HTR-8/SVneo (cell line): Measurements from ENCODE around the gene GRIN3B.

Experiments used
- DNase-seq: peaks from one replicate; pipeline ENCODE4 v3.0.0; 2011; ENCODE audit warnings: low spot score, mixed read lengths; ENCODE audit not compliant: insufficient read length
- FAIRE-seq: peaks from 2 replicates; lab custom pipeline; 2011; peaks lifted over from hg19 to GRCh38; lab: Jason Lieb, UNC

The GRIN3B gene

DNA sequence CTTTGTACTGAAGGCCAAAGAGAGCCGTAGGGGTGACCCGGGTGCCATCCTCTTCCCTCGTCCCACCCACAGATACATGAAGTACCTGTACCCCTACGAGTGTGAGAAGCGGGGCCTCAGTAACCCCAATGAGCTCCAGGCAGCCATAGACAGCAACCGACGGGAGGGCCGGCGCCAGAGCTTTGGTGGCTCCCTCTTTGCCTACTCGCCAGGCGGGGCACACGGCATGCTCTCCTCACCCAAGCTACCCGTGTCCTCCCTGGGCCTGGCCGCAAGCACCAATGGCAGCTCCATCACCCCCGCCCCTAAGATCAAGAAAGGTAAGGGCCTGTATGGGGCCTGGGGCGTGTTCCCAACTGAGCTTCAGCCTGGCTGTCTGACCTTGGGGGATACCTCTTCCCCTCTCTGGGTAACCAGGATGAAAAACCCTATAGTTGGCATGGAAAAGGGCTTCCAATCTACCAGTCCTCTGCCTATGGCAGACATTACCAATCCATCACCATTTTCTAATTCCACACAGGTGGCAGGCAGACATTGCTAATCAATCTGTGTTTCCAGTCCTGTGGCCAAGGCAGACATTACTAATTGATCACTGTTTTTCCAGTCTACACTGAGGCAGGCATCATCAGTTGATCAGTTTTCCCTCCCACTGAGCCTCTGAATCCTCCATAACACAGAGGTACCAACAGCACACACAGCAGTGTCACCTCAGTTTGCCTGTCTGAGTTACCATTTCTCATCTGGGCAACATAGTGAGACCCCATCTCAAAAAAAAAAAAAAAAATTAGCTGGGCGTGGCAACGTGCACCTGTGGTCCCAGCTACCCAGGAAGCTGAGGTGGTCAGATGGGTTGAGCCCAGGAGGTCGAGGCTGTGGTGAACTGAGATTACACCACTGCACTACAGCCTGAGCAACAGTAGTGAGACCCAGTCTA lies 35.2 kb upstream of the GRIN3B start:
- DNase-seq (no peak), FAIRE-seq (no peak)

DNA sequence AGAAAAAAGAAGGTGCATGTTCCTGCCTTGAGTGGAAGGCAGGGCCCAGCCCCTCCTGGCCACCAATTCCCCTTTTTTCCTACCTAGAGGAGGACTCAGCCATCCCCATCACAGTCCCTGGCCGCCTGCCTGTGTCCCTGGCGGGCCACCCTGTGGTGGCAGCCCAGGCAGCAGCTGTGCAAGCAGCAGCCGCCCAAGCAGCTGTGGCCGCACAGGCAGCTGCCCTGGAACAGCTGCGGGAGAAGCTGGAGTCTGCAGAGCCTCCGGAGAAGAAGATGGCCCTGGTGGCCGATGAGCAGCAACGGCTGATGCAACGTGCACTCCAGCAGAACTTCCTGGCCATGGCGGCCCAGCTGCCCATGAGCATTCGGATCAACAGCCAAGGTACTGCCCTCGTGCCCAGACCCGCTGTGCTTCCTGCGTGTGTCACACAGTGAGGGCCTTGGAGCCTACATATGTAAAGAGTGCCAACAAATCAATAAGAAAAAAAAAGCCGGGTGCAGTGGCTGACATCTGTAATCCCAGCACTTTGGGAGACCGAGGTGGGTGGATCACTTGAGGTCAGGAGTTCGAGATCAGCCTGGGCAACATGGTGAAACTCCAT lies 33.6 kb upstream of the GRIN3B start:
- no peak for FAIRE-seq
- no peak for DNase-seq

DNA sequence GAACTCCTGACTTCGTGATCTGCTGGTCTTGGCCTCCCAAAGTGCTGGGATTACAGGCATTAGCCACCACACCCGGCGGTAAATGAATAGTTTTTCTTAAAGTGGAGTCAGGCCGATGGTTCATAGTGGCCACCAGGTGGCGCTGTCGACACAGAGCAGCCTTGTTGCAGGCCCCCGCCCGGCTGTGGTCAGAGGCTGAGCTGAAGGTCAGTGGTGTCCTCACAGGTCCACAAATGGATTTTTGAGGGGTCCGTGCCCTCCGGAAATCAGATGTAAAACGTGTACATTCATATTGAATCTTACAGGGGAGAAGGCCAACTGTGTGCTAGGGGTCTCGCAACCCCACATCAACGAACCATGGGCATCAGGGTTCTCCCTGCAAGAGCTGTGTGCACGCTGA lies 29.5 kb upstream of the GRIN3B start:
- DNase-seq (no peak), FAIRE-seq (no peak)

DNA sequence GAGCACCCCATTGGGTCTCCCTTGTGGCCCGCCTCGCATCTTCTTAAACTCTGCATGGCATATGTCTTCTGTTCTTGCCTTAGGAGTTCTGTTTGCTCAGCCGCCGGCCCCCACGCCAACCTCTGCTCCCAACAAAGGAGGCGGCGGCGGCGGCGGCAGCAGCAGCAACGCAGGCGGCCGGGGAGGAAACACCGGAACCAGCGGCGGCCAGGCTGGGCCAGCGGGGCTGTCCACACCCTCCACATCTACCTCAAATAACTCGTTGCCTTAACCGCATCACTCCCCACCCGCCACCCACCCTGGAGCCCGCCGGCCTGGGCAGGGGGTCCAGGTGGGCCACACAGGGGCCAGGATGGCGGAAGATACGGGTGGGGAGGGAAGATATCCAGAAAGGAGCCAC lies 28.4 kb upstream of the GRIN3B start:
- FAIRE-seq, result no peak
- DNase-seq, result no peak

DNA sequence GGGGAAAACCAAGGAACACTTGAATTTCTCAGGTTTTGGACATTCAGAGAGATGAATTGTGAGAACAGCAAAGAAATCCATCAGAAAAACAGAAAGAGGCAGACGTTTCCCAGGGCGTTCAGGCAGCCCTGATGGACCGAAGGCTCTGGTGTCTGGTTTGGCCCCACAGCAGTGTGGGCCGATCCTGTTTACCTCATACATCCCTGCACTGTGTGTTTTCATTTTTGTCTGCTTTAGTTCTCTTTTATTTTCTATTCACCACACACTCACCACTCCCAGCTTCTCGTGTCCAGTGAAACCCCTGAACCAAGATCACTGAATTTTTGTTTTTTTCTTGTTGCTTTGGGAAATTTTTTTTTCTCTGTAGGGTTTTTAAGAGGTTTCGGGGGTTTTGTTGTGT lies 27.9 kb upstream of the GRIN3B start:
- FAIRE-seq (no peak), DNase-seq (no peak)

DNA sequence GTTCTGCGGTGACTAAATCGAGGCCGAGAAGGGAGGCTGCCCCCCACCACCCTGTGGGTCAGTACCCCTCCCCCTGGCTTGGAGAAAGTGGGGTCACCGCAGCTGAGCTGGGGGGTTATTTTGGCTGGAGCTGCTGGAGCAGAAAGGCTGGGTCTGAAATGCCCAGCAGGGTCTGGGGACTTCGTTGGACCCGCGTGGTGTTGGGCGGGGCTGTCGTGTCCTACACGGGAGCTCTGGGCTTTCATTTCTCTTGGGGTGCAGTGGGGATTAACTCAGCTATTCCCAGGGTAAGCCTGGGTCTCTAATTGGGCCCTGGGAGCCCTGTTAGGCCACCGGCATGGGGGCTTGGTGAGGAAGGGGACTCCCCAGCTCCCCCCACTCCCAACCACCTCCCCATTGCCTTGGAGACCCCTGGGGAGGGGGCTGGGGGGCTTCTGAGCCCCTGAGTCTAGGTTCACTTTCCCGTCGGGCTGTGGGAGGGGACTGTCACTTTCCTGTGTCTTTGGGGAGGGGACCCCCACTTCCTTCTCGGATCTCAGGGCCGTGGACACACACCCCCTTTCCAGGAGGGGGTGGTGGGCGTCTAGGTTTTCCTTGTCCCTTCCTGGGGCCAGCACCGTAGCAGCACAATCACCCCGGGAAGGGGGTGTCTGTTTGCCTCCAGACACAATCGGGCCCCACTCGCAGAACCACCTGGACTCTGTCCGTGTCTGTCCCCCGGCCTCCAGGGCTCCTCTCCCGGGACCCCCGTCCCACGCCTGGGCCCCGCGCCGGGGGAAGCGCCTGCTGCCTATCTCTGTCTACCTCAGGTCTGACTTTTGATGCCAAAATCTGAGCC lies 26.3 kb upstream of the GRIN3B start:
- no peak for DNase-seq
- FAIRE-seq, result no peak

DNA sequence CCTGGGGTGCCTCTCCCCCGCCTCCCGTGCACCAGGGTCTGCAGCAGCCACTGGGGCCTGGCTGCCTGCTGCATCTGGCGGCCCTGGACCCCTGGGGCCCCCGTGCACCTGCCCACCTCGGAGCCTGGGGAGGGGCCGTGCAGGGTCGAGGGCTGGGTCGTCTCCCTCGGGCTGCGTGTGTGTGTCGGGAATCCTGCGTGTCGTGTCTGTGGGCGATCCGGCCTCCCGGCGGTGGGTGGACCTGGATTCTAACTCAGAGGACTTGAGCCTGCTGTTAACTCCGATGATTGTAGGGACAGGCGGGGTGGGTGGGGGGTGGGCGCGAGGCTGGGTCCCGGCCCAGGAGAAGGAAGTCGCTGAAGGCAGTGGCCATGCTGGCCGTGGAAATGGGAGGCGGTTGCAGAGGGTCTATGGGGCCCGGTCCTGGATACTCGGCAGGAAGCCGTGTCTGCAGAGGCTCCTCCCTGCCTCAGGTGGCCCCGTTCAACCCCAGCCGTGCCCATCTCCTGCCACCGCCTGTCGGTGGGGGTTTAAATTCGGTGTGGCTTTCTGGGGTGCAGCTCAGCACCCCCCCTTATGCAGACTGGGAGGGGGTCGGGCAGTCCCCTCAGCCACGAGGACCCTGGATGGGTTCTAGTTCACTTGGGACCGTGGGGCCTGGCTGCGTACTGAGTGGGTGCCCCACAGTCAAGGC lies 25.5 kb upstream of the GRIN3B start:
- no peak for DNase-seq
- no peak for FAIRE-seq

DNA sequence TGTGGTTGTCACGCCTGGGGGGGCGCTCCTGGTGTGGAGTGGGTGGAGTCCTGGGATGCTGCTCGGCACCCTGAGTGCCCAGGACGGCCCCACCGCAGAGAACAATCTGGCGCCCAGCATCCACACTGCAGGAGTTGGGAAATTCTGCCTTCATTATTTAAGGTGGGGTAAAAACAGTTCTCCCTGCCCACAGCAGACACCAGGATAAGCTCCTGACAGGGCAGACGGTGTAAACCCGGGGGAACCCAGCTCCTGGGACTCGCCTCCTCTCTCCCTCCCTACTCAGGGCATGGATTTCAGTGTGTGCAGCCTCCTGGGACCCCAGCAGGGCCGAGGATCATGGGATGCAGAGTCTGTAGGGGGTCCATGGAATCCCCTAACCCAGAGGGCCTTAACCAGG lies 23.7 kb upstream of the GRIN3B start:
- DNase-seq (no peak), FAIRE-seq (no peak)

DNA sequence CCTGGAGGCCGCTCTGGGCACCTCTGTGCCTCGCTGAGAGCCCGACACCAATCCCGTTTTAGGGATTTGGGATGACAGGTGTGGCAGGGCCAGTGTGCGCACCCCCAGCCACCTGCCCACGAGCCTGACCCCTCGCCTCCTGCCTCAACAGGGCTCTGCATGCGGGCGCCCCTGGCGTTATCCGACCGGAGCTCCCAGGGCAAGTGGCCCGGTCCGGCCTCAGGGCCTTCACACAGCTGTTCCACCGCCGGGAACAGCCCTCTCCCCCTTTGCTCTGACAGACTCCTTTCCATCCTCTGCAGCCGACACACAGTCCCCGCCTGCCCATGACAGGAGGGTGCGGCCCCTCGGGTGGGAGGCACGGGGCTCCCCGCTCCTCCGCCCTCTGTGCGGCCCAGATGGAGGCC lies 23.2 kb upstream of the GRIN3B start:
- FAIRE-seq, result no peak

DNA sequence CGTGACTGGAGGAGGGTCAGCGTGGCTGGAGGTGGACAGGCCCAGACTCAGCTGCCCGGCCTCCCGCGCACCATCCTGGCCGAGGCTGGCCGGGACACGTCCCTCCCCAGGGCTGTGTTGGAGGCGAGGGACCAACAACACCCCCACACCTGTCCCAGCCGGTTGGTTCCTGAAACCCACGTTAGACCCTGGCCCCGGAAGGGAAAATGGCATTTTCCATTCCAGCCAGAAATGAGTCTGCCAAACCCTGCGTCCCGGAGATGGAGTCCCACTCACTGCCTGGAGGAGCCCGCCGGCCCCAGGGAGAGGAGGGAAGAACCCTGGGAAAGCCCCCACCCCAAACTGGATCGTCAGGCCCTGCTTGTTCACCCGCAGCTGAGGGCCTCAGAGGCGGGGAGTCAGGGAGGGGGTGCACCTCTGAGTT lies 20.9 kb upstream of the GRIN3B start:
- DNase-seq, result no peak
- FAIRE-seq, result no peak

More for the DNA sequence above, 23.2 kb upstream of the GRIN3B start:
- DNase-seq, result no peak

DNA sequence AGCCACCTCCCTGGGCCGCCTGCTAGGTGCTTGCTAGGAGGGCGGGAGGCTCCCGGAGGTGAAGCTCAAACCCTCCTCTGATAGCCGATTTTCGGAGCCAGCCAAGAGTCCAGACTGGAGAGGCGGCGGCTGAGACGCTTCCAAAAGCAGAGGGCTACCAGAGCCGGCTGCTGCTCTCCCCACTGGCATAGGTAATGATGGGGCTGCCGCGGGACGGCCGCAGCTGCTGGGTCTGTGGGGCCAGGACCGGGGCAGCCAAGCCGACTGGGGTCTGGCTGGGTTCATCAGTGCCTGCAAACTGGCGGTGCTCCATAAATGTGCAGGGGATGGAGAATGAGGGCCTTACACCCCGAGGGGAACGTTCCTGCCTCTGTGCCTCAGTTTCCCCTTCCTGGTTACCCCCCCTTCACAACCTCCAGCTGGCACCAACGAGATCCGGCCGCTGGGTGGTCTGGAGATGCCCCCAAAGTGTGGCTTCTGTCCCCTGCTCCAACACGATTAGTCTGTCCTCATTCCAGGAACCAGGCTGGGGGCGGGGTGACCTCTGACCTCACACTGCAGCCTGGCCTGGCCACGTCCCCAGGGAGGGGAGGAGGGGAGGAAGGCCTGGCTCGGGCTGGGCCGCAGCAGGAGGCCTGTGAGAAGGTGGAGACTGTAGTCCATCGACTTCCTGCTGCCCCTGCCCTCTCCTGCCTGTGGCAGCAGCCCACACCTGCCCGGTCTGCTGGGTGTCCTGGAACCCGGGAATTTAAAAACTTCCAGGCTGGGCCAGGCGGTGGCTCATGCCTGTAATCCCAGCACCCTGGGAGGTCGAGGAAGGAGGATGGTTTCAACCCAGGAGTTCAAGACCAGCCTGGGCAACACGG lies 19.9 kb upstream of the GRIN3B start:
- no peak for DNase-seq
- no peak for FAIRE-seq

DNA sequence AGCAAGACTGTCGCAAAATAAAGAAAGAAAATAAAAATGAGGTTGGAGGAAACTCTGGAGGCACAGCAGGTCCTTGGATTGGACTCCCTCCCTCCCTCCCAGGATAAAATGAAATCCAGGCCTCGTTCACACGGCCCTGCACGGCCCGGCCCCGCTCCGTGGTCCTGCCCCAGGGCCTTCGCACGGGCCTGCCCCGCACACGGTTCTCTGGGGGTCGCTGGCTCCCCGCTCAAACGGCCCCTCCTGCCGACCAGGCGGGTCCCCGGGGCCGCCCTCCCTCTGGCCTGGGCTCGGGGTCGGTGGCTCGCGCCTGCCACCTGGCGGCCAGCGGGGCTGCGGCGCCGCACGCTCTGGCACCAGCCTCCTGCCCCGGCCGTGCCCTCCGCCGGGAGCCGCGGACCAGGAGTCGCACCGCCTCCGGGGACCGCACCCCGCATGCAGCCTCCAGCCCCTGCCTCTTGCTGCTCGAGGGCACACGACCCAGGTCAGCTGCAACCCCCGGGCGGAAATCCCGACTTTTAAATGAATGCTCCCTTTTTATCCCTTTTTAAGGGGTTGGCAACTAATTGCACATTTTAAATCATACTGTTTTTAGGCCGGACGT lies 17.6 kb upstream of the GRIN3B start:
- DNase-seq (peak; percentile 86), FAIRE-seq (no peak)

DNA sequence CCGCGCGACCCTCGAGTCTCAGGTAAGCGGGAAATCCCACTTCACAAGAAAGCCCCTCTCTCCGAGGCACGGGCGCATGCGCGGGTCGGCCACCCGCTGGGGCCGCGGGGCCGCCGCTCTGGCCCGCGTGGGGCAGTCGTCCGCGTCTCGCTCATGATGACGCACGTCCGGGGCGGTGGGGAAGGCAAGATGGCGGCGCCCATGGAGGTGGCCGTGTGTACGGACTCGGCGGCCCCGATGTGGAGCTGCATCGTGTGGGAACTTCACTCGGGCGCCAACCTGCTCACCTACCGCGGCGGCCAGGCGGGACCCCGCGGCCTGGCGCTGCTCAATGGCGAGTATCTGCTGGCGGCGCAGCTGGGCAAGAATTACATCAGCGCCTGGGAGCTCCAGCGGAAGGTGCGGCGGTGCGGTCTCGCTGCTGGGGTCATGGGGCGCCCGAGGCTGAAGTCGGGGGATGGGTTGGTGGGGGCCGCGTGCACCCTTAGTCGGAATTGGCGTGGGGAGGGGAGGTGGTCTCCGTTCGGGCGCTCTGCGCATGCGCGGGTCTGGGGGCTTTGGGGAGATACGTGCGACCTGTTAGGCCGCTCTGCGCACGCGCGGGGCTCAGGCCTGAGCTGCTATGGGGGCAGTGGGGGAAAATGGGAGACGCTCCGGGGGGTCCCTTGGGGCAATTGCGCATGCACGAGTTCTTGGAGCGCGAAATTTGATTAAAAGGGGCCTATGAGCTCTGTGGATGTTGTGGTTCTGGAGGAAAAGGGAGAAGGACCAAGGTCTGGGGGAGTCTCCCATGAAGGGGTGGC lies 15.9 kb upstream of the GRIN3B start, which contains the start of gene WDR18:
Gene WDR18, plus strand, starts transcription at position 181 of the 803 bp plus-strand sequence. Its CDS starts 9 bp downstream, at position 190.
- DNase-seq (peak; percentile 97), FAIRE-seq (peak; percentile 31)

DNA sequence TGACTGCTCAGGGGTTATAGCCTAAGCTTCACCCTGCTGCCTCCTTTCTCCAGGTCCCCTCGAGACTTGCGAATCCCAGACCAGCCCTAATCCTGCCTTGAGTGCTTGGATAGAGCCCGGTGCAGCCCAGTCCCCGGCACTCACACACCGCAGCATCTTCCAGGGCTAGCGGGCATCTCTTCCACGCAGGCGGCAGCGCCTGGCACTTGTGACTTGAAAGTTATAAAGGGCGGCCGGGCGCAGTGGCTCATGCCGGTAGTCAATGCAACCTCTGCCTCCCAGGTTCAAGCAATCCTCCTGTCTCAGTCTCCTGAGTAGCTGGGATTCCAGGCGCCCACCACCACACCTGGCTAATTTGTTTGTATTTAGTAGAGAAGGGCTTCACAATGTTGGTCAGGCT lies 14.1 kb upstream of the GRIN3B start:
- DNase-seq (no peak), FAIRE-seq (no peak)

DNA sequence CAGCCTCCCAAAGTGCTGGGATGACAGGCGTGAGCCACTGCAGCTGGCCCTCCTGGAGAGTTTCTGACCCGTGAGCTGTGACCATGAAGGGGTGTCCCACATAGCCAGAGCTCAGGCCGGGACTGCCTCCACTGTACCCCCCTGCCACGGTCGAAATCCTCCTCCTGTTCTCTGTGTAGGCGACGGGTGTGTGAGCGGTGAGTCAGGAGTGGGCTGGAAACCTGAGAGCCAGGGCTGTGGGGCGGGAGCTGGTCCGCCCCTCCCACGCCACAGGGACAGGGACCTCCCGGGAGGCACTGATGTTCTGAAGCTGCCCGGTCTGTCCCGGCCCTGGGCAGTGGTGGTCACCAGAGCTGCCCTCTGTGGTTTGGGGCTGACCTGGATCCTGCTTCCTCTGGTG lies 12.1 kb upstream of the GRIN3B start:
- FAIRE-seq, result no peak

DNA sequence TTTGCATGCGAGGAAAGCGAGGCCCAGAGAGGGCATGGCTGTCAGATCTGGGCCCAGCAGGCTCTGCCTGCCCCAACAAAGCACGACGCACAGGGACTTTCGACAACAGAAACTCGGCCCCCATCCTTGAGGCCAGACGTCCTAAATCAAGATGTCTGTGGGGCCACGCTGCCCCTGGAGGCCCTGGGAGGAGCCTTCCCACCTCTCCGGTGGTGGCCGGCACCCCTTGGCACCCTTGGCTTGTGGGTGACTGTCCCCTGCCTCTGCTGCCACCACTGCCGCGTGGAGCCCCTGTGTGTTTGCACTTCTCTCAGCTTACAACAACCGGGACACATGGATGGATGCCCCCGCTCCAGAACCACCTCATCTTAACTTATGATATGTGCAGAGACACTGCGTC lies 11.7 kb upstream of the GRIN3B start:
- DNase-seq (no peak), FAIRE-seq (no peak)

More for the DNA sequence above, 12.1 kb upstream of the GRIN3B start:
- DNase-seq, result no peak

DNA sequence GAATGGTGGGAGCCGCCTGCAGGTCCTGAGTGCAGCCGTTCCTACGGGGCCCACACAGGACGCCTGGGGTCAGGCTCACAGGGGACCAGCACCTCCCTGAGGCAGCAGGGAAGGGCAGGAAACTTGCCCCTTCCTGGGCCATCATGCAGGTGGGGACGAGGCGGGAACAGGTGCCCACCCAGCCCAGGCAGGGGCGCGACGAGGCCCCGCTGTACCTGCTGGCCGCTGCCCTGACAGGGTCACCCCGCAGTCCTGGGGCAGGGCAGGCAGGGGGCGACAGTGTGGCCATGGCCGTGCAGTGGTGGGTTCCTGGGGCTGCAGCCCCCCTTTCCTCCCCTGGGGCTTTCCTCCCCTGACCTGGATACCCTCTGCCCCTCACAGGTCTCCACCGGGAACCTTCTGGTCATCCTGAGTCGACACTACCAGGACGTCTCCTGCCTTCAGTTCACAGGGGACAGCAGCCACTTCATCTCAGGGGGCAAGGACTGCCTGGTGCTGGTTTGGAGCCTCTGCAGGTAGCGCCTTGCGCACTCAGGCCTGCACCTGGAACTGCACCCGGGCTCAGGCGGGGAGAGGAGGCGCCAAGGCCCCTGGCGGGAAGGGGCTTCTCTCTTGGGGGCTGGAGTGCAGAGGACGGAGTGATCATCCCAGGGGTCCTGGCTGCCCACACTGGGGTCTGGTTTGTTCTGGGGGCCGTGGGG lies 10.7 kb upstream of the GRIN3B start:
- no peak for DNase-seq
- FAIRE-seq, result no peak
